CD8-positive, alpha-beta memory T cell (primary cell): ENCODE results near the gene NECTIN4. TPM values are rescaled to one million over a fixed set of nuclear protein-coding genes. Genes with fewer than 3 reads are reported as not detected.
A peak's percentile ranks its signal among the peaks of the same experiment; 100 is the strongest.
"Not testable (repeated sequence)": the region's sequence is repeated elsewhere in the genome, so short reads cannot be mapped to it uniquely, and the experiment has no call there.

ENCODE experiments used
- CTCF ChIA-PET: fragments of 350-600 bp; sonication (Branson Sonifier 250); formaldehyde crosslinking; loops from one replicate; lab custom pipeline; 2021; ENCODE audit warnings: antibody characterized with exemption; lab: Charles Lee
- POLR2A ChIA-PET: fragments of 350-600 bp; sonication (Branson Sonifier 250); formaldehyde crosslinking; loops from one replicate; lab custom pipeline; 2021; ENCODE audit warnings: antibody characterized with exemption; lab: Charles Lee
- DNase-seq, 5 donors: peaks; one replicate each; pipeline versions ENCODE4 v3.0.0 to v3.0.0-alpha.2; 2020 to 2022; ENCODE audit warnings: mixed read lengths in 1 of 5
- H3K27ac ChIP-seq: one replicate; pipeline ENCODE4 v1.7.0; 2013; ENCODE audit warnings: low read depth, mild to moderate bottlenecking, low read length, moderate library complexity
- H3K27me3 ChIP-seq: 2 replicates; pipeline ENCODE4 v1.7.0; 2013; ENCODE audit warnings: low read length, mild to moderate bottlenecking; ENCODE audit not compliant: insufficient read depth, poor library complexity, severe bottlenecking
- H3K36me3 ChIP-seq: 2 replicates; pipeline ENCODE4 v1.7.0; 2013; ENCODE audit warnings: mild to moderate bottlenecking, low read length, moderate library complexity; ENCODE audit not compliant: insufficient read depth
- H3K4me1 ChIP-seq: 2 replicates; pipeline ENCODE4 v1.7.0; 2013; ENCODE audit warnings: mild to moderate bottlenecking, low read length, moderate library complexity; ENCODE audit not compliant: insufficient read depth
- H3K4me3 ChIP-seq: 2 replicates; pipeline ENCODE4 v1.7.0; 2013; ENCODE audit warnings: mild to moderate bottlenecking, low read length
- H3K9me3 ChIP-seq: 2 replicates; pipeline ENCODE4 v1.7.0; 2013; ENCODE audit warnings: mild to moderate bottlenecking, low read length
- H3K27ac Mint-ChIP-seq, 8 donors: one replicate each; pipeline ENCODE4 v1.8.0; 2020 to 2021; ENCODE audit warnings: mixed read lengths in 8 of 8, mild to moderate bottlenecking in 6 of 8, inconsistent platforms in 3 of 8, moderate library complexity in 3 of 8
- H3K27me3 Mint-ChIP-seq, 2 donors: one replicate each; pipeline ENCODE4 v1.8.0; 2020 to 2021; ENCODE audit warnings: mixed read lengths in 2 of 2, mild to moderate bottlenecking in 1 of 2, moderate library complexity in 1 of 2
- H3K36me3 Mint-ChIP-seq, 3 donors: one replicate each; pipeline ENCODE4 v1.8.0; 2020 to 2021; ENCODE audit warnings: mixed read lengths in 3 of 3, inconsistent platforms in 1 of 3, mild to moderate bottlenecking in 1 of 3
- H3K4me1 Mint-ChIP-seq, 3 donors: one replicate each; pipeline ENCODE4 v1.8.0; 2020 to 2021; ENCODE audit warnings: mixed read lengths in 3 of 3, inconsistent platforms in 1 of 3, mild to moderate bottlenecking in 1 of 3
- H3K4me3 Mint-ChIP-seq, 7 donors: one replicate each; pipeline ENCODE4 v1.8.0; 2020 to 2021; ENCODE audit warnings: mixed read lengths in 7 of 7, mild to moderate bottlenecking in 6 of 7, moderate library complexity in 4 of 7, inconsistent platforms in 2 of 7
- H3K9me3 Mint-ChIP-seq, 5 donors: one replicate each; pipeline ENCODE4 v1.8.0; 2020 to 2022; ENCODE audit warnings: mixed read lengths in 5 of 5, mild to moderate bottlenecking in 3 of 5, moderate library complexity in 2 of 5, inconsistent platforms in 1 of 5
- polyA plus RNA-seq: library from polyadenylated mRNA; unstranded; fragments of 300-500 nt; fragmentation: Illumina TruSeq; gene quantifications from one replicate; pipeline ENCODE4 v1.2.3, GENCODE V29; 2021
- total RNA-seq, 2 experiments: library from RNA; stranded (reverse); gene quantifications; one replicate each; pipeline ENCODE4 v1.2.3, GENCODE V29; 2021

The NECTIN4 gene
- total and polyA plus RNA-seq, 3 experiments from 2014 or later = 0.09 TPM; not detected in 1

DNA sequence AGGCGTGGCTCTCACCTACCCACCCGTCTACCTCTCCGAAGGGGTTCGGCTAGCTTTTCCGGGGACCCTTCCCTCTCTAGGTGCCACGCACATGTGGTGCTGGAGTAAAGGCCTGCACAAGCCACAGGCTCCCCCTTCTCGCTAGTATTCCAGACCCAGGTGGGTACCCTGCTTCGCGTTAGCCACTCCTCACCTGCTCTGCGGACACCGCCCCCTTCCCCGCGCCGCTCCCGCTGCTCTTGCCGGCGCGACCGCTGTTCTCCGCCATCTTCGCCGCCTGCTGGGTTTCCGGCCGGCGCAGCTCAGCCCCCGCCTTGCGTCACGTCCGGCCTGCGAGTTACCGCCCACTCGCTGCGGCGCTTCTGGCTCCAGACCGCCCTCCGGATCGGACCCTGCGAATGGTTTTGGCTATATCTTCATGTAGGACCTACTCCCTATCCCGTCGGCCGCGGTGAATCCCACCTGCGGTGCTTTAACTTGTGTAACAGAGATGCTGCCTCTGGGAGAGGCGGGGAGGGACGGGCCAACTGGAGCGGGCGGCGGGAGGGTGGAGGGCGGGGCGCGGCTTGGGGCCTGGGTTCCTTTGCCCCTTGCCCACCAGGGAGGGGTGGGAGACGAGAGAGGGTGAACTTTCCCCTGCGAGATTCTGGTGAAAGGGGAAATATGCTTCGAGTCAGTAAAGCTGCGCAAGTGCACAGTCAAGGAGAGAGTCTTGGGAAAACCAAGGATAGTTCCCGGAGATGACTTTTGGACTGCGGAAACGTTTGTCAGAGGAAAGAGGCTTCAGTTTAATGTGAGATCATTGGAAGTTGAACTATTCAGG, 28.6 kb upstream of the NECTIN4 start, which contains the start of the genes NIT1 and PFDN2:
TSS of gene NIT1 (plus strand) at position 347 of the 823 bp plus-strand sequence. CDS start at position 419, 72 bp downstream.
TSS of gene PFDN2 (minus strand) at position 279 of the 823 bp plus-strand sequence. CDS start at position 268, 11 bp downstream.
- DNase-seq = peak; percentile 76 to 89 (median 83)
- POLR2A ChIA-PET = interaction anchor here (0.6 to 2.3 kb wide), 9 partner anchors 14 to 856 kb away, joined by 3 to 11 read pairs (median 3); partner anchors contain the start of genes ARHGAP30, DCAF8, DEDD and KLHDC9
- CTCF ChIA-PET = interaction anchor here (0.6 to 2.3 kb wide), 12 partner anchors 15 to 263 kb away, joined by 3 to 7 read pairs (median 4); partner anchors contain the start of genes DEDD, KLHDC9, TSTD1 and USF1
- Histone ChIP-seq H3K4me1 (peaks cover 53% of the 10 kb centered on the region), H3K27me3 (no peaks in the 10 kb centered on the region), H3K4me3 (peak within 1 kb of the TSS; percentile 98), H3K36me3 (peaks cover 23% of the 10 kb centered on the region), H3K27ac (peak within 1 kb of the TSS; percentile 98), H3K9me3 (no peaks in the 10 kb centered on the region)
- Mint-ChIP-seq H3K27ac (peak within 1 kb of the TSS; percentile 91 to 98 (median 96)), H3K36me3 (peaks cover 0 to 60% (median 6%) of the 10 kb centered on the region in 3 donors), H3K4me1 (peaks cover 57 to 72% (median 62%) of the 10 kb centered on the region in 3 donors), H3K27me3 (no peaks in the 10 kb centered on the region), H3K4me3 (peak within 1 kb of the TSS; percentile 92 to 98 (median 94)), H3K9me3 (no peaks in the 10 kb centered on the region)

GRCh38 chr1:161115961-161116360, 26.6 kb upstream of the NECTIN4 start:
- H3K4me3 ChIP-seq, H3K27ac ChIP-seq, H3K36me3 ChIP-seq, H3K9me3 ChIP-seq, DNase-seq, H3K27me3 Mint-ChIP-seq, H3K27me3 ChIP-seq, H3K9me3 Mint-ChIP-seq: not testable (repeated sequence)
- peak overlapping the region; percentile 11 to 95 (median 93) for H3K4me3 Mint-ChIP-seq
- ChIA-PET POLR2A (interaction anchor here (2.3 kb wide), 1 partner anchor 38 kb away, joined by 5 read pairs; the partner anchor contains the start of gene UFC1), CTCF (interaction anchor here (2.3 kb wide), 1 partner anchor 16 kb away, joined by 5 read pairs; no protein-coding TSS in a partner anchor)
- H3K4me1 ChIP-seq = peaks cover 53% of the 10 kb centered on the region
- H3K36me3 Mint-ChIP-seq = peaks cover 0 to 44% (median 5%) of the 10 kb centered on the region in 3 donors
- H3K27ac Mint-ChIP-seq = peak overlapping the region in 5 of 8 donors; percentile 21 to 95 (median 80)
- H3K4me1 Mint-ChIP-seq = peaks cover 70 to 88% (median 78%) of the 10 kb centered on the region in 3 donors

GRCh38 chr1:161115132-161115711, 25.9 kb upstream of the NECTIN4 start:
- Histone ChIP-seq H3K9me3 (no peaks in the 10 kb centered on the region), H3K4me1 (peaks cover 50% of the 10 kb centered on the region), H3K27me3 (no peaks in the 10 kb centered on the region), H3K27ac (no peak overlapping the region), H3K36me3 (no peaks in the 10 kb centered on the region), H3K4me3 (no peak overlapping the region)
- Mint-ChIP-seq H3K36me3 (peaks cover 0 to 39% (median 4%) of the 10 kb centered on the region in 3 donors), H3K4me1 (peaks cover 68 to 88% (median 77%) of the 10 kb centered on the region in 3 donors), H3K27me3 (no peaks in the 10 kb centered on the region), H3K27ac (peak overlapping the region in 4 of 8 donors; percentile 29 to 78 (median 60)), H3K9me3 (no peaks in the 10 kb centered on the region), H3K4me3 (peak overlapping the region in 5 of 7 donors; percentile 11 to 94 (median 36))
- CTCF ChIA-PET = interaction anchor here (1.2 kb wide), 1 partner anchor 117 kb away, joined by 3 read pairs; no protein-coding TSS in a partner anchor
- POLR2A ChIA-PET = no interaction called here
- no peak for DNase-seq

DNA sequence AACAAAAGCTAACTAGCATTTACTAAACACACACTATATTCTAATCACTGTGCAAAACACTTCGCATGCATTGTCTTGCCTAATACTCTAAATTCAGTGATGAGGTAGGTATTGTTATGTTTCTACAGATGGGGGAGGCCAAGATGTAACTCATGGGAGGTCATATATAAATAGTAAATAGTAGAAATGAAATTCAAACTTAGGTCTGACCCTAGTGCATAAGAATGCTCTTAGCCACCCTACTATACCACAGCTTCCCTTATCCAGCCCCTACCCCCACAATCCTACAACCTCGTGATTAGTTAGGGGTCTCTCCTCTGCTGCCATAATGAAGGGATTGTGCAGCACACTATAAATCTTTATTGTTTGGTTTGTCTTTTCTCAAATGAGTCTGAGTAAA, 25.2 kb upstream of the NECTIN4 start:
- DNase-seq = no peak
- Histone ChIP-seq H3K27me3 (no peaks in the 10 kb centered on the region), H3K4me1 (peaks cover 44% of the 10 kb centered on the region), H3K4me3 (no peak overlapping the region), H3K36me3 (no peaks in the 10 kb centered on the region), H3K27ac (no peak overlapping the region), H3K9me3 (no peaks in the 10 kb centered on the region)
- peaks cover 61 to 82% (median 70%) of the 10 kb centered on the region in 3 donors for H3K4me1 Mint-ChIP-seq
- H3K9me3 Mint-ChIP-seq = no peaks in the 10 kb centered on the region
- POLR2A ChIA-PET = no interaction called here
- no peak overlapping the region for H3K4me3 Mint-ChIP-seq
- H3K27ac Mint-ChIP-seq = peak overlapping the region in 6 of 8 donors; percentile 1 to 74 (median 16)
- CTCF ChIA-PET = interaction anchor here (1.2 kb wide), 1 partner anchor 117 kb away, joined by 3 read pairs; no protein-coding TSS in a partner anchor
- H3K27me3 Mint-ChIP-seq = no peaks in the 10 kb centered on the region
- peaks cover 0 to 33% (median 2%) of the 10 kb centered on the region in 3 donors for H3K36me3 Mint-ChIP-seq

DNA sequence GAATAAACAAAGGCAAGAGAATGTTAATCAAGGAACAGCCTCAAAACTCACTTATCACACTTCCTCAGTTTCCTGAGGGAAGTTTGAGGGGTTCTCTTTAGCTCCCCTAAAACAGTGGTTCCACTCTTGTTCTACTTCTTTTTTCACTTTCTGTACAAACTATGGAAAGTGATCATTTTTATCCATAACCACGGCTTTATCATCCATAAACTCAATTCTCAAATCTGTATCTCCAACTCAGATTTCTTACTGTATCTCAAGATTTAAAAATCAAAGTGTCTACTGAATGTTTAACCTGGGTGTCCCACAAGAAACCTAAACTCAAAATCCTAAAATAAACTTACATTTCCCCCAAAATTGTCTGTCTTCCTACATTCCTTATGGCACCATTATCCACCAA, 24.6 kb upstream of the NECTIN4 start:
- POLR2A ChIA-PET = no interaction called here
- H3K36me3 ChIP-seq = no peaks in the 10 kb centered on the region
- CTCF ChIA-PET = interaction anchor here (1.2 kb wide), 1 partner anchor 116 kb away, joined by 3 read pairs; no protein-coding TSS in a partner anchor
- H3K4me1 ChIP-seq = peaks cover 37% of the 10 kb centered on the region
- Mint-ChIP-seq H3K27ac (peak overlapping the region in 7 of 8 donors; percentile 1 to 94 (median 29)), H3K9me3 (no peaks in the 10 kb centered on the region), H3K27me3 (no peaks in the 10 kb centered on the region), H3K4me3 (no peak overlapping the region), H3K36me3 (peaks cover 0 to 37% (median 5%) of the 10 kb centered on the region in 3 donors), H3K4me1 (peaks cover 56 to 80% (median 69%) of the 10 kb centered on the region in 3 donors)
- no peaks in the 10 kb centered on the region for H3K9me3 ChIP-seq
- H3K27me3 ChIP-seq = no peaks in the 10 kb centered on the region
- no peak overlapping the region for H3K4me3 ChIP-seq
- H3K27ac ChIP-seq = no peak overlapping the region
- no peak for DNase-seq

DNA sequence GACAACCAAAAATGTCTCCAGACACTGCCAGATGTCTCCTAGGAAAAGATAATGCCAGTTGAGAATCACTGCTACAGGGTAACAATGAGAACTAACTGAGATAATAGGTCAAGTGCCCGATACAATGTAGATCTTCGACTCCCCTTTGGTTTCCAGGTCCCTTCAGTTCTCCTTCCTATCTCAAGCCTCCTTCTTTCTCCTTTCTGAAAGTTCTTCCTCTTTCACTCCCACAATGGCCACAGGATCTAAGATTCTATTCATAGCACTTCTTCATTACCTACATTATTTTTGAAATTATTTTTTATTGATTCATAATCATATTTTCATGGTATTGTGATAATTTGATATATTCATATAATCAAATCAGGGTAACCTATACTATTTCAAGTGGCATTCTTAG, 22.2 kb upstream of the NECTIN4 start:
- no peaks in the 10 kb centered on the region for H3K27me3 Mint-ChIP-seq
- peaks cover 43 to 63% (median 59%) of the 10 kb centered on the region in 3 donors for H3K4me1 Mint-ChIP-seq
- H3K9me3 Mint-ChIP-seq = no peaks in the 10 kb centered on the region
- ChIA-PET POLR2A (interaction anchor here (0.5 kb wide), 1 partner anchor 54 kb away, joined by 3 read pairs; no protein-coding TSS in a partner anchor), CTCF (interaction anchor here (1.5 kb wide), 1 partner anchor 14 kb away, joined by 5 read pairs; the partner anchor contains the start of gene KLHDC9)
- Histone ChIP-seq H3K27me3 (no peaks in the 10 kb centered on the region), H3K9me3 (no peaks in the 10 kb centered on the region), H3K4me3 (no peak overlapping the region), H3K36me3 (no peaks in the 10 kb centered on the region), H3K4me1 (peaks cover 22% of the 10 kb centered on the region), H3K27ac (no peak overlapping the region)
- H3K36me3 Mint-ChIP-seq = peaks cover 0 to 33% (median 5%) of the 10 kb centered on the region in 3 donors
- no peak for DNase-seq
- no peak overlapping the region for H3K4me3 Mint-ChIP-seq
- H3K27ac Mint-ChIP-seq = peak overlapping the region in 2 of 8 donors; percentile 42 to 48

DNA sequence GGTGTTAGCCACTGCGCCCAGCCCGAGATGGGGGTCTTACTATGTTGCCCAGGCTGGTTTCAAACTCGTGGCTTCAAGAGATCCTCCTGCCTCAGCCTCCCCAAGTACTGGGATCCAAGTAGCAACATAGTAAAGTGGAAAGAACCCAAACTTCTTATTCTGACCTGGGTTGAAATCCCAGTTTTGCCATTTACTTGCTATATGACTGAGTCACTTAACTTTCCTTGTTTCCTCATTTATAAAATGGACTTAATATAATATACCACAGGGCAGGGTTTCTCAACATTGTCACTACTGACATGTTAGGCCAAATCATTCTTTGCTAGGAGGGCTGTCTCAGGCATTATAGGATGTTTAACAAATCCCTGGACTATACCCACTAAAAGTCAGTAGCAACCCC, 21.8 kb upstream of the NECTIN4 start:
- ChIA-PET CTCF (no interaction called here), POLR2A (interaction anchor here (0.5 kb wide), 1 partner anchor 55 kb away, joined by 3 read pairs; no protein-coding TSS in a partner anchor)
- Mint-ChIP-seq H3K27me3 (no peaks in the 10 kb centered on the region), H3K36me3 (peaks cover 0 to 35% (median 8%) of the 10 kb centered on the region in 3 donors), H3K27ac (no peak overlapping the region), H3K4me1 (peaks cover 43 to 63% (median 59%) of the 10 kb centered on the region in 3 donors), H3K4me3 (no peak overlapping the region), H3K9me3 (no peaks in the 10 kb centered on the region)
- Histone ChIP-seq H3K27ac (no peak overlapping the region), H3K4me3 (no peak overlapping the region), H3K27me3 (no peaks in the 10 kb centered on the region), H3K36me3 (no peaks in the 10 kb centered on the region), H3K9me3 (no peaks in the 10 kb centered on the region), H3K4me1 (peaks cover 18% of the 10 kb centered on the region)
- DNase-seq = no peak
